HL-60/S4 (cell line): ENCODE data around the gene GABBR1.

Source experiments
- in situ Hi-C: fragments of 300-500 bp; cut with MboI; formaldehyde crosslinking; loops from 2 replicates; pipeline ENCODE4 v1.14.3; 2022; ENCODE audit warnings: low sequenced_read_pairs

Gene GABBR1

GRCh38 chr6:29529956-29530355 is 103.0 kb downstream of the GABBR1 start:
- in situ Hi-C loops: no loop called here

GRCh38 chr6:29528988-29529560 is 103.9 kb downstream of the GABBR1 start:
- in situ Hi-C loops: no loop called here

GRCh38 chr6:29528300-29528931 is 104.6 kb downstream of the GABBR1 start:
- in situ Hi-C loops: no loop called here

GRCh38 chr6:29527564-29527963 is 105.4 kb downstream of the GABBR1 start:
- in situ Hi-C loops: no loop called here

- in situ Hi-C loops: no loop called here
Measured at GRCh38 chr6:29527126-29527525, 105.9 kb downstream of the GABBR1 start.

GRCh38 chr6:29525311-29525639 is 107.7 kb downstream of the GABBR1 start:
- in situ Hi-C loops: no loop called here

GRCh38 chr6:29524444-29525310 is 108.3 kb downstream of the GABBR1 start:
- in situ Hi-C loops: no loop called here

- in situ Hi-C loops: no loop called here
Measured at GRCh38 chr6:29524044-29524443, 108.9 kb downstream of the GABBR1 start.

GRCh38 chr6:29522227-29522626 is 110.8 kb downstream of the GABBR1 start:
- in situ Hi-C loops: no loop called here

- in situ Hi-C loops: no loop called here
Measured at GRCh38 chr6:29521006-29521680, 111.8 kb downstream of the GABBR1 start.

- in situ Hi-C loops: no loop called here
Measured at GRCh38 chr6:29520232-29520631, 112.8 kb downstream of the GABBR1 start.

- in situ Hi-C loops: no loop called here
Measured at GRCh38 chr6:29519291-29520010, 113.5 kb downstream of the GABBR1 start.

- in situ Hi-C loops: no loop called here
Measured at GRCh38 chr6:29517728-29518440, 115.1 kb downstream of the GABBR1 start.

- in situ Hi-C loops: no loop called here
Measured at GRCh38 chr6:29517245-29517644, 115.7 kb downstream of the GABBR1 start.

GRCh38 chr6:29516108-29516507 is 116.9 kb downstream of the GABBR1 start:
- in situ Hi-C loops: no loop called here

GRCh38 chr6:29510746-29511300 is 122.2 kb downstream of the GABBR1 start:
- in situ Hi-C loops: no loop called here

GRCh38 chr6:29510202-29510601 is 122.8 kb downstream of the GABBR1 start:
- in situ Hi-C loops: no loop called here
